ENCODE data around the gene SLC10A3.

- no peak for TF ChIP-seq CTCF (IDR thresholded peaks at IDR 0.05; ENCODE audit: low read length)
- TF ChIP-seq EZH2 (IDR thresholded peaks at IDR 0.05; ENCODE audit: borderline replicate concordance, low read length), result no peak
Observed at GRCh38 chrX:154469114-154469513, 21.3 kb downstream of the SLC10A3 start.

Data from OCI-LY1 (cell line).